ENCODE measurements around the gene PDGFD.

Gene PDGFD

DNA sequence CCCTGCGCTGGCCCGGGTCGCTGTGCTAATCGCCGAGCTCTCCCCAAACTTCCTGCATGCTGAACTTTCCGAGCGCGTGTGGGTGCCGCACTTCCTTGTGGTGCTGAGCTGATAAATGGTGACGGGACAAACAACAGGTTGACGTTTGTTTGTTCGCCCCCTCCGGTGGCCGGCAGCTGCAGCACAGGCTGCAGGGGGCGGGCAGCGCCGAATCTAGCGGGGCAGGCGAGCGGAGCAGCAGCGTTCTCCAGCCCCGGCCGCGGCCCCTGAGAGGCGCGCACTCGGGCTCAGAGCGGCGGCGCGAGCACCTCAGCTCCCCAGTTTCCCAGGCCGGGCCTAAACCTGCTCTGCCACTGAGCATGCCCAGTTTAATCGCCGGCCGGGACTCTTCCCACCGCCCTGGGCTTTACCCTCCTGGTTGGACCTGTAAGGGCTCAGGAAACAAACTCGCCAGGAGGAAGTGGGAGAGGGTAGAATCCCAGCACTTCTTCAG lies at the start of gene PDGFD:
TSS of gene PDGFD (minus strand) at position 120 of the 493 bp plus-strand sequence.
- TF ChIP-seq, protein P1, sequence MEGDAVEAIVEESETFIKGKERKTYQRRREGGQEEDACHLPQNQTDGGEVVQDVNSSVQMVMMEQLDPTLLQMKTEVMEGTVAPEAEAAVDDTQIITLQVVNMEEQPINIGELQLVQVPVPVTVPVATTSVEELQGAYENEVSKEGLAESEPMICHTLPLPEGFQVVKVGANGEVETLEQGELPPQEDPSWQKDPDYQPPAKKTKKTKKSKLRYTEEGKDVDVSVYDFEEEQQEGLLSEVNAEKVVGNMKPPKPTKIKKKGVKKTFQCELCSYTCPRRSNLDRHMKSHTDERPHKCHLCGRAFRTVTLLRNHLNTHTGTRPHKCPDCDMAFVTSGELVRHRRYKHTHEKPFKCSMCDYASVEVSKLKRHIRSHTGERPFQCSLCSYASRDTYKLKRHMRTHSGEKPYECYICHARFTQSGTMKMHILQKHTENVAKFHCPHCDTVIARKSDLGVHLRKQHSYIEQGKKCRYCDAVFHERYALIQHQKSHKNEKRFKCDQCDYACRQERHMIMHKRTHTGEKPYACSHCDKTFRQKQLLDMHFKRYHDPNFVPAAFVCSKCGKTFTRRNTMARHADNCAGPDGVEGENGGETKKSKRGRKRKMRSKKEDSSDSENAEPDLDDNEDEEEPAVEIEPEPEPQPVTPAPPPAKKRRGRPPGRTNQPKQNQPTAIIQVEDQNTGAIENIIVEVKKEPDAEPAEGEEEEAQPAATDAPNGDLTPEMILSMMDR (IDR thresholded peaks at IDR 0.05) = no peak

DNA sequence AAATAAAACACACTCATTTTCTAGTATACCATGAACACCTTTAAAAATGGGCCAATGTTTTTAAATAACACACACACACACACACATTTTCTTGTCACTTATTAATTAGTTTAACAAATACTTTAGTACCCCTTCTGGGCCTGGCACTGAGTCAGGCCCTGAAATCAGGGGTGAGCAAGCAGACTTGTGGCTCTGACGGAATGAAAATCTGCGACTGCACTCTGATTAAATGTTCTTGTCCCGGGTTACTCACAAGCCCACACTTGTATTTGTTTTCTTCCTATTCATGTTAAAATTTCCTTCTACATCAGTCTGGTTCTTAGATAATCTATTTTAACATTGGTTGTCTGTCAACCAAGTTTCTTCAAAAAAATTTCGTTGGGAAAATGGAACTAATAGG lies 43.0 kb upstream of the PDGFD start:
- TF ChIP-seq, protein P1 (IDR thresholded peaks at IDR 0.05) = no peak

DNA sequence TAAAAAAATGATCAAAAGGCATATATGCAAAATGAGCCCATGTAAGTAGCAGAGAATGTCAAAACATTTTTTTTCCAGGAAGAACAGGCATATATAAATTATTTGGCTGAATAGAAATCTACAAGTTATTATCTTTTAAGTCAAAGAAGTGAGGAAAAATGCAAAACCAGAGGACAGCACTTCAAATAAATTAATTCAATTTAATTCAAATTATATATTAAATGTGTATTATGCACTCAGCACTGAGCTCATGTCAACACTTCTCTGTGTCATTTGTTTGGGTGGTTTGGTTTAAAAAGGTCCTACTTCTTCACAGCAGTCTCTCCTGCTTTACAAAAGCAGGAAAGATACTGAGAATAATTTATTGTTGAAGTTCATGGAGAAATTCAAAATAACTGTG lies 41.9 kb upstream of the PDGFD start:
- TF ChIP-seq, protein P1 (IDR thresholded peaks at IDR 0.05) = no peak

DNA sequence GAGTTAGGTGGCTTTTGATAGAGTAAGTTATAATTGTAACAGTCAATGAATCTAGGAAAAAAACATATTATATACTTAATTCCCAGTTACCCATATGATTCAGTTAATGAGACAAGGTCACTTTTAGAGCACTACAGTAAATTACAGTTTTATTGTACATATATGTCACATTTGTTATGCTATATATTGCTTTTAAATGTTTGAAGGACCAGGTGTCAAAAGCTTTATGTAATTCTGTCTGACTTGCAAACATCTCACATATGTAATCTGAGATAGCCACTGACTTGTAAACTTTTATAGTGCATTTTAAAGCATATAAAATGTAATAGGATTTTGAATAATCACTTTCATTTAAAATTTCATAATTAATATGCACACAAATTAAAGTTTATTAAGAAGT lies 36.7 kb upstream of the PDGFD start:
- TF ChIP-seq, protein P1 (IDR thresholded peaks at IDR 0.05) = no peak

DNA sequence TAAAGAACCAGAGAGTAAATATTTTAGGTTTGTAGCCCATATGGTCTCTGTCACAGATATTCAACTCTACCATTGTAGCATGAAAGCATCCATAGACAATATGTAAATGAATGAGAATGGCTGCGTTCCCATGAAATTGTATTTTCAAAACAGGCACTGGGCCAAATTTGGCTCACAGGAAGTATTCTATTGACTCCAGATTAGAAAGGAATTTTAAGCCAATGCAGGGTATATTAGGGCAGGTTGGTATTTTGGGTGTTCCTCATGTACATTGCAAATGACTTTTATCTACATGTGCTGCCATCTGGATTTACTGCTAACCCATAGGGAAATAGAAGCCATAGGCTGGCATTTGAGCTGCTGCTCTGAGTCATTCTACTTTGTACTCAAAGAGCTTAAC lies 35.1 kb upstream of the PDGFD start:
- TF ChIP-seq, protein P1 (IDR thresholded peaks at IDR 0.05) = no peak

DNA sequence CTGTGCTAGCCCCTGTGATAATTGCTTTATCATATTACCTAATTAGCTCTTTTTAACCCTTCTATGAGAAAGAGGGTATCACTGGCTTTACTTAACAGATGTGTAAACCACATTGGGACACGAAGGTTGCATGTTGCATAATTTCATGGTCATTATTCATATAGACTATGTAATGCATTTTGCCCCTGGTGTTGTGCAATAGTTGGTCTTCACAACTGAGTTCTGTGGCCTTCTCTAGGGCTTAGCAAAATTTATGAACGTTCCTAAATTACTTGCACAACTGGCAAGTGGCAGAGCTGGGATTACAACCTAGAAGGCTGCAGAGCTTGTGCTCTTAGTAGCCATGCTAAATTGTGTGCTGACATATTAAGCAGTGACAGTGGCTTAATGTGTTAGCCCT lies 34.6 kb upstream of the PDGFD start:
- TF ChIP-seq, protein P1 (IDR thresholded peaks at IDR 0.05) = no peak

DNA sequence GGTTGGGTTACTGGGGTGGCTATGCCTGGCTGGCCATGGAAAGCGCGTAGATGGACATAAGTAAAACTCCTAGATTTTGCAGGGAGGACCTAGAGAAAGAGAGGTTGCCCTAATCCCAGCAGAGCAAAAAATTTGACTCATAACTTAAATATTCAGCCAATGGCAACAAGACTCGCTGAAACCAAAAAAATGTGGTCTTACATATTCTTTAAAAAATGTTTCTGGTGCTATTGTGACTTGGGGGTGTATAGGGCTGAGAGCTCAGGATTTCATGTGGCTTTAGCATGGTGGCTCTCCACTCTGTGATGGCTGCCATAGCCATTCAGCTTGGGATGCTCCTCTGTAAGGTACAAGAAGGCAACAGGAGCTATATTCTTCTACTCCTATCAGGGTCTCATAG lies 27.2 kb upstream of the PDGFD start:
- TF ChIP-seq, protein P1 (IDR thresholded peaks at IDR 0.05) = no peak

DNA sequence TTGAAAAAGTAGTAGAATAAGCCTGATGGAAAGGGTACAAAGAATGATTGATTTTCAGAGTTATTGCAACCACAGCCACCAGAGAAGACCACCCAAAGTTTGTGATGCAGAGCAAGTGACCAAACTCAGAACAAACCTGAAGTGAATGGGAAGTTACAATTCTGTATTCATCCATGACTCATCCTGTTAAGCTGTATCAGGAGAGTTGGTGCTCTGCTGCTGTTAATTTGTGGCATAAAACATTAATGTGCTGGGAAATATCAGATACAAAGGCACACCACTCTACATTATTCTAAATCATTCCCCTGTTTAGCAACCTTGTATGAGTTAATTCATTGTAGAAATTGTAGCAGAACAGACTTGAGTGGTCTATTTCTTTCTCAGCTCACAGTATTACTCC lies 19.6 kb upstream of the PDGFD start:
- TF ChIP-seq, protein P1 (IDR thresholded peaks at IDR 0.05) = no peak
